GM12878 (cell line): ENCODE data around the gene ADAMTS16. TPM values are rescaled to one million over a fixed set of nuclear protein-coding genes. Genes with fewer than 3 reads are reported as not detected.

ENCODE experiments used
- ATAC-seq: fragments of 200-7000 bp; cut with Tn5 transposase; 3 replicates; pipeline ENCODE4 v1.9.1; 2020; ENCODE audit warnings: mild to moderate bottlenecking, moderate library complexity
- BruUV-seq: library from RNA; stranded (reverse); fragments of 400-500 nt; replicated peaks from 2 replicates; lab custom pipeline; 2021; lab: Mats Ljungman, UMichigan
- CTCF ChIA-PET: fragments of 300-600 bp; sonication (Branson Sonifier 250); formaldehyde crosslinking; extraction: SDS; loops from one replicate; lab custom pipeline; 2021; ENCODE audit warnings: inconsistent platforms; lab: Yijun Ruan, JAX
- POLR2A ChIA-PET: fragments of 350-600 bp; formaldehyde crosslinking; extraction: SDS; loops from one replicate; lab custom pipeline; 2021; ENCODE audit warnings: inconsistent platforms; lab: Charles Lee
- RAD21 ChIA-PET: fragments of 300-600 bp; sonication (Branson Sonifier 250); formaldehyde crosslinking; loops from one replicate; lab custom pipeline; 2023; ENCODE audit warnings: antibody characterized with exemption; ENCODE audit not compliant: unreplicated experiment; lab: Charles Lee
- SMC1A ChIA-PET: fragments of 300-600 bp; sonication (Branson Sonifier 250); formaldehyde crosslinking; loops from one replicate; lab custom pipeline; 2023; ENCODE audit not compliant: unreplicated experiment, uncharacterized antibody; lab: Charles Lee
- DNase-seq: peaks from one replicate; pipeline ENCODE4 v3.0.0-alpha.2; 2011; ENCODE audit warnings: low read depth, low spot score
- FAIRE-seq: peaks from 3 replicates; lab custom pipeline; 2011; peaks lifted over from hg19 to GRCh38; lab: Jason Lieb, UNC
- H2AFZ ChIP-seq: 2 replicates; pipeline ENCODE4 v1.6.0; 2011; ENCODE audit warnings: low read depth, low read length, control low read depth; ENCODE audit not compliant: control insufficient read depth
- H3K27ac ChIP-seq: 2 replicates; pipeline ENCODE4 v1.5.1; 2011; ENCODE audit warnings: control low read depth; ENCODE audit not compliant: control insufficient read depth, insufficient read depth
- H3K27me3 ChIP-seq, 2 experiments: replicated peaks in 1 of 2; 2 replicates each; pipeline versions ENCODE4 v1.6.0 to v1.6.1; 2011; ENCODE audit warnings: low read length in 1 of 2; ENCODE audit not compliant: control insufficient read depth in 2 of 2, insufficient read depth in 2 of 2
- H3K36me3 ChIP-seq, 2 experiments: 2 replicates each; pipeline ENCODE4 v1.5.1; 2011; ENCODE audit warnings: low read length in 1 of 2; ENCODE audit not compliant: control insufficient read depth in 2 of 2, insufficient read depth in 2 of 2
- H3K4me1 ChIP-seq: 2 replicates; pipeline ENCODE4 v1.6.1; 2011; ENCODE audit warnings: mild to moderate bottlenecking, low read length, moderate library complexity, mixed read lengths; ENCODE audit not compliant: control insufficient read depth, insufficient read depth
- H3K4me2 ChIP-seq: 2 replicates; pipeline ENCODE4 v1.6.0; 2011; ENCODE audit warnings: control low read depth; ENCODE audit not compliant: control insufficient read depth, insufficient read depth
- H3K4me3 ChIP-seq: fragments of 200-600 bp; sonication (generic); 2 replicates; pipeline ENCODE4 v1.5.1; 2016
- H3K79me2 ChIP-seq: 2 replicates; pipeline ENCODE4 v1.6.0; 2011; ENCODE audit warnings: low read length; ENCODE audit not compliant: control insufficient read depth, insufficient read depth
- H3K9ac ChIP-seq: 2 replicates; pipeline ENCODE4 v1.8.0; 2011; ENCODE audit warnings: low read length, control low read depth, mixed read lengths; ENCODE audit not compliant: control insufficient read depth, insufficient read depth
- H3K9me3 ChIP-seq: replicated peaks from 3 replicates; pipeline ENCODE4 v1.5.1; 2011; ENCODE audit warnings: mild to moderate bottlenecking, low read length; ENCODE audit not compliant: control insufficient read depth, insufficient read depth
- H4K20me1 ChIP-seq: 2 replicates; pipeline ENCODE4 v1.6.0; 2011; ENCODE audit not compliant: control insufficient read depth, insufficient read depth
- CEBPB ChIP-seq, 2 experiments: fragments of 150-350 bp in 1 of 2; IDR thresholded peaks; 2 replicates each; pipeline ENCODE4 v1.6.1; 2012 to 2014; ENCODE audit warnings: low read depth in 2 of 2, low read length in 2 of 2, borderline replicate concordance in 1 of 2, inconsistent platforms in 1 of 2
- CEBPZ ChIP-seq: fragments of 150-350 bp; IDR thresholded peaks from 2 replicates; pipeline ENCODE4 v1.6.1; 2016; ENCODE audit warnings: low read depth, low read length
- HSF1 ChIP-seq: fragments of 150-350 bp; IDR thresholded peaks from 2 replicates; pipeline ENCODE4 v1.6.1; 2014; ENCODE audit warnings: mild to moderate bottlenecking, low read depth, low read length
- IRF4 ChIP-seq: IDR thresholded peaks from 2 replicates; pipeline ENCODE4 v1.6.1; 2011; ENCODE audit warnings: low read depth, low read length
- KDM1A ChIP-seq: fragments of 200-600 bp; sonication (generic); IDR thresholded peaks from 2 replicates; pipeline ENCODE4 v1.6.1; 2016; ENCODE audit warnings: borderline replicate concordance
- NR2C1 ChIP-seq: fragments of 450-650 bp; IDR thresholded peaks from 2 replicates; pipeline ENCODE4 v1.6.1; 2017; ENCODE audit warnings: antibody characterized with exemption, mild to moderate bottlenecking, moderate library complexity
- RB1 ChIP-seq: fragments of 450-650 bp; formaldehyde crosslinking; IDR thresholded peaks from 2 replicates; pipeline ENCODE4 v1.6.1; 2017; ENCODE audit warnings: mild to moderate bottlenecking, borderline replicate concordance
- SKIL ChIP-seq: fragments of 450-650 bp; IDR thresholded peaks from 2 replicates; pipeline ENCODE4 v1.6.1; 2017; ENCODE audit warnings: mild to moderate bottlenecking, low read depth, inconsistent platforms; ENCODE audit not compliant: poor library complexity, severe bottlenecking
- SPI1 ChIP-seq: IDR thresholded peaks from 2 replicates; pipeline ENCODE4 v1.6.1; 2011; ENCODE audit warnings: low read depth, mild to moderate bottlenecking, low read length, moderate library complexity, borderline replicate concordance; ENCODE audit not compliant: insufficient read depth
- SRF ChIP-seq, 2 experiments: IDR thresholded peaks; 2 replicates each; pipeline ENCODE4 v1.6.1; 2011; ENCODE audit warnings: low read depth in 2 of 2, low read length in 2 of 2, mild to moderate bottlenecking in 1 of 2, moderate library complexity in 1 of 2
- USF2 ChIP-seq: IDR thresholded peaks from 2 replicates; pipeline ENCODE4 v1.6.1; 2011; ENCODE audit warnings: low read depth, low read length, improper control_type of control experiment, borderline replicate concordance
- ZNF24 ChIP-seq: fragments of 450-650 bp; IDR thresholded peaks from 2 replicates; pipeline ENCODE4 v1.6.1; 2017; ENCODE audit warnings: antibody characterized with exemption, mild to moderate bottlenecking
- ZNF384 ChIP-seq: IDR thresholded peaks from 2 replicates; pipeline ENCODE4 v1.6.1; 2012; ENCODE audit warnings: low read depth, mild to moderate bottlenecking, low read length, improper control_type of control experiment, borderline replicate concordance
- ZSCAN29 ChIP-seq: fragments of 450-650 bp; IDR thresholded peaks from 2 replicates; pipeline ENCODE4 v1.6.1; 2017; ENCODE audit warnings: mild to moderate bottlenecking, moderate library complexity
- ZZZ3 ChIP-seq: IDR thresholded peaks from 2 replicates; pipeline ENCODE4 v1.6.1; 2011; ENCODE audit warnings: low read depth; ENCODE audit not compliant: control insufficient read depth, insufficient read length
- whole genome bisulfite sequencing: methylation state at CpG from one replicate; pipeline ENCODE4 v1.1.6; 2016; ENCODE audit warnings: low lambda C conversion rate; ENCODE audit not compliant: insufficient replicate concordance, insufficient coverage; ENCODE audit errors: missing lambda C conversion rate; 5-methylcytosine and 5-hydroxymethylcytosine counted together
- in situ Hi-C: fragments of 300-500 bp; cut with MboI; formaldehyde crosslinking; loops from 9 replicates; pipeline ENCODE4 v1.14.3; 2018; ENCODE audit warnings: mixed read lengths
- intact Hi-C: fragments of 100-400 bp; cut with micrococcal nuclease; formaldehyde crosslinking; loops from one replicate; pipeline ENCODE4 v1.14.2; 2022; ENCODE audit not compliant: unreplicated experiment
- polyA plus RNA-seq, 11 experiments: library from polyadenylated mRNA; depleted of rRNA in 4 of 11; unstranded in 6 of 11; stranded (reverse) in 5 of 11; fragments of >200 nt; fragmentation: Nextera tagmentation in 4 of 11; fragmentation: Illumina TruSeq in 1 of 11; extraction: Ambion mirVana in 4 of 11; extraction: Trizol in 1 of 11; gene quantifications; 1 replicate in 1 of 11; 2 replicates in 10 of 11; pipeline versions ENCODE4 v1.2.1 to v1.2.3, GENCODE V29; 2011 to 2016; ENCODE audit warnings: inconsistent platforms in 2 of 11, missing spikeins in 2 of 11, low read depth in 1 of 11
- total RNA-seq, 4 experiments: library from RNA; depleted of rRNA in 3 of 4; stranded (reverse); fragments of >200 nt in 3 of 4; fragmentation: Illumina TruSeq in 1 of 4; extraction: Trizol in 1 of 4; gene quantifications; 2 replicates each; pipeline versions ENCODE4 v1.2.1 to v1.2.3, GENCODE V29; 2013 to 2021

ADAMTS16 gene
- total and polyA plus RNA-seq, 10 of the 15 experiments (the other 5 are each of a cell fraction or from before 2014, with no cell fraction given) = 0.04 TPM; not detected in 9

- no peak for TF ChIP-seq CEBPZ
- no peak for TF ChIP-seq CEBPB (IDR thresholded peaks at IDR 0.05; ENCODE audit: borderline replicate concordance in 1 of 2, low read depth in 2 of 2, low read length in 2 of 2)
- TF ChIP-seq ZZZ3 = no peak
Observed at GRCh38 chr5:5335700-5336264, 195.7 kb downstream of the ADAMTS16 start (continued).

GRCh38 chr5:5339257-5339656 lies 199.1 kb downstream of the ADAMTS16 start:
- Histone ChIP-seq H3K4me3 (no peak overlapping the region), H3K27me3 (no peaks in the 10 kb centered on the region), H3K9ac (no peak overlapping the region), H3K79me2 (no peaks in the 10 kb centered on the region), H3K27ac (no peak overlapping the region), H2AFZ (no peak overlapping the region), H3K4me1 (no peaks in the 10 kb centered on the region), H3K36me3 (no peaks in the 10 kb centered on the region), H3K9me3 (no peaks in the 10 kb centered on the region), H4K20me1 (no peaks in the 10 kb centered on the region), H3K4me2 (no peak overlapping the region)
- no TSS peak for BruUV-seq
- SMC1A ChIA-PET = no interaction called here
- no peak for DNase-seq
- ATAC-seq = no peak
- no peak for FAIRE-seq
- intact Hi-C loops = no loop called here
- RAD21 ChIA-PET = no interaction called here
- in situ Hi-C loops = no loop called here
- POLR2A ChIA-PET = no interaction called here
- CTCF ChIA-PET = no interaction called here
- WGBS = 71% methylated on average over 4 of the region's 4 CpGs
- no peak for TF ChIP-seq ZNF384
- TF ChIP-seq RB1 = no peak
- no peak for TF ChIP-seq HSF1
- TF ChIP-seq SKIL = no peak
- TF ChIP-seq NR2C1 = no peak
- no peak for TF ChIP-seq SRF (IDR thresholded peaks at IDR 0.05; ENCODE audit: low read depth in 2 of 2, low read length in 2 of 2)
- TF ChIP-seq IRF4 = no peak
- no peak for TF ChIP-seq USF2
- TF ChIP-seq ZSCAN29 = no peak
- TF ChIP-seq ZNF24 = no peak
- no peak for TF ChIP-seq KDM1A
- TF ChIP-seq SPI1 = no peak
